Transverse colon (tissue), 4 donors: ENCODE results near the gene PSMB1. TPM values are rescaled to one million over a fixed set of nuclear protein-coding genes. Genes with fewer than 3 reads are reported as not detected.

ENCODE experiments used
- DNase-seq: peaks from one replicate; pipeline ENCODE4 v3.0.0-alpha.2; 2019
- H3K27ac ChIP-seq, 4 donors: fragments of 200-600 bp; sonication (generic); 2 replicates each; pipeline ENCODE4 v1.5.1; 2016 to 2018; ENCODE audit warnings: inconsistent platforms in 4 of 4
- H3K27me3 ChIP-seq: fragments of 200-600 bp; sonication (generic); 2 replicates; pipeline ENCODE4 v1.5.1; 2017; ENCODE audit warnings: inconsistent platforms
- H3K36me3 ChIP-seq, 4 donors: fragments of 200-600 bp; sonication (generic); 2 replicates each; pipeline ENCODE4 v1.5.1; 2017 to 2019; ENCODE audit warnings: inconsistent platforms in 4 of 4
- H3K4me1 ChIP-seq, 4 donors: fragments of 200-600 bp; sonication (generic); 2 replicates each; pipeline ENCODE4 v1.5.1; 2017 to 2020; ENCODE audit warnings: inconsistent platforms in 4 of 4
- H3K4me3 ChIP-seq, 4 donors: fragments of 200-600 bp; sonication (generic); 1 replicate in 1 of 4; 2 replicates in 3 of 4; pipeline versions ENCODE4 v1.5.1 to v1.6.1; 2017 to 2019; ENCODE audit warnings: inconsistent platforms in 4 of 4
- H3K9me3 ChIP-seq, 2 donors: fragments of 200-600 bp; sonication (generic); 2 replicates each; pipeline ENCODE4 v1.5.1; 2017 to 2019; ENCODE audit warnings: inconsistent platforms in 2 of 2
- EP300 ChIP-seq: sonication (generic); formaldehyde crosslinking; IDR thresholded peaks from one replicate; pipeline ENCODE4 v1.6.1; 2017; ENCODE audit warnings: antibody characterized with exemption, low read depth
- POLR2A ChIP-seq: fragments of 450-650 bp; IDR thresholded peaks from one replicate; pipeline ENCODE4 v1.6.1; 2016; ENCODE audit warnings: antibody characterized with exemption, mild to moderate bottlenecking, moderate library complexity
- POLR2AphosphoS5 ChIP-seq, 3 donors: sonication (generic); formaldehyde crosslinking; IDR thresholded peaks; one replicate each; pipeline ENCODE4 v1.6.1; 2016; ENCODE audit warnings: antibody characterized with exemption in 3 of 3
- WGBS, 2 donors: methylation state at CpG; one replicate each; pipeline ENCODE4 v1.1.5; 2018; ENCODE audit warnings: low coverage in 1 of 2; 5-methylcytosine and 5-hydroxymethylcytosine counted together
- in situ Hi-C, 4 donors: fragments of 200-750 bp; cut with MboI; loops; one replicate each; pipeline versions ENCODE4 v1.15.0 to v1.15.1; 2017; ENCODE audit warnings: low sequenced_read_pairs in 3 of 4, low pct_ligation_motif_present in 1 of 4, low pct_unique_long_range_greater_than_20kb in 1 of 4
- intact Hi-C: fragments of 100-400 bp; cut with DNase I; formaldehyde crosslinking; loops from one replicate; pipeline ENCODE4 v1.15.1; 2023; ENCODE audit warnings: low total_unique reads
- total RNA-seq, 4 donors: library from RNA; depleted of rRNA; stranded (reverse); fragments of >200 nt; gene quantifications; one replicate each; pipeline ENCODE4 v1.1.0, GENCODE V29; 2016
- TF ChIP-seq, protein P1 (sequence below), 5 experiments: fragments of 200-600 bp in 3 of 5; fragments of 450-650 bp in 2 of 5; sonication (generic) in 3 of 5; IDR thresholded peaks; 1 replicate in 2 of 5; 2 replicates in 3 of 5; pipeline ENCODE4 v1.5.1; 2016 to 2017; ENCODE audit warnings: antibody characterized with exemption in 5 of 5, inconsistent platforms in 3 of 5, mild to moderate bottlenecking in 2 of 5, moderate library complexity in 1 of 5

The PSMB1 gene
- total RNA-seq, 4 donors from 2014 or later, result 39.2 to 152 (median 83.4) TPM

GRCh38 chr6:170523256-170524171 is 29.6 kb downstream of the PSMB1 start:
- 62% methylated on average over 8 to 9 of the region's 9 CpGs for WGBS, 2 donors
- H3K4me1 ChIP-seq, result no peaks in the 10 kb centered on the region
- H3K27me3 ChIP-seq, result no peaks in the 10 kb centered on the region
- H3K4me3 ChIP-seq, result no peak overlapping the region
- in situ Hi-C loops, result loop anchor here in 2 of 4 donors (10.0 kb wide), 2 partner anchors 699 to 1629 kb away; no protein-coding TSS in a partner anchor
- DNase-seq, result no peak
- no peaks in the 10 kb centered on the region for H3K36me3 ChIP-seq
- H3K27ac ChIP-seq, result no peak overlapping the region
- no peaks in the 10 kb centered on the region for H3K9me3 ChIP-seq
- intact Hi-C loops, result loop anchor here (10.0 kb wide), 1 partner anchor 729 kb away; no protein-coding TSS in a partner anchor
- TF ChIP-seq, protein P1, sequence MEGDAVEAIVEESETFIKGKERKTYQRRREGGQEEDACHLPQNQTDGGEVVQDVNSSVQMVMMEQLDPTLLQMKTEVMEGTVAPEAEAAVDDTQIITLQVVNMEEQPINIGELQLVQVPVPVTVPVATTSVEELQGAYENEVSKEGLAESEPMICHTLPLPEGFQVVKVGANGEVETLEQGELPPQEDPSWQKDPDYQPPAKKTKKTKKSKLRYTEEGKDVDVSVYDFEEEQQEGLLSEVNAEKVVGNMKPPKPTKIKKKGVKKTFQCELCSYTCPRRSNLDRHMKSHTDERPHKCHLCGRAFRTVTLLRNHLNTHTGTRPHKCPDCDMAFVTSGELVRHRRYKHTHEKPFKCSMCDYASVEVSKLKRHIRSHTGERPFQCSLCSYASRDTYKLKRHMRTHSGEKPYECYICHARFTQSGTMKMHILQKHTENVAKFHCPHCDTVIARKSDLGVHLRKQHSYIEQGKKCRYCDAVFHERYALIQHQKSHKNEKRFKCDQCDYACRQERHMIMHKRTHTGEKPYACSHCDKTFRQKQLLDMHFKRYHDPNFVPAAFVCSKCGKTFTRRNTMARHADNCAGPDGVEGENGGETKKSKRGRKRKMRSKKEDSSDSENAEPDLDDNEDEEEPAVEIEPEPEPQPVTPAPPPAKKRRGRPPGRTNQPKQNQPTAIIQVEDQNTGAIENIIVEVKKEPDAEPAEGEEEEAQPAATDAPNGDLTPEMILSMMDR (IDR thresholded peaks at IDR 0.05), result no peak
- TF ChIP-seq EP300, result no peak
- TF ChIP-seq POLR2AphosphoS5 (IDR thresholded peaks at IDR 0.05), result no peak
- TF ChIP-seq POLR2A, result no peak

- intact Hi-C loops, result loop anchor here (10.0 kb wide), 1 partner anchor 728 kb away; no protein-coding TSS in a partner anchor
- in situ Hi-C loops, result loop anchor here in 2 of 4 donors (10.0 kb wide), 2 partner anchors 698 to 1628 kb away; no protein-coding TSS in a partner anchor
Observed at GRCh38 chr6:170522565-170523183, 30.4 kb downstream of the PSMB1 start.

DNA sequence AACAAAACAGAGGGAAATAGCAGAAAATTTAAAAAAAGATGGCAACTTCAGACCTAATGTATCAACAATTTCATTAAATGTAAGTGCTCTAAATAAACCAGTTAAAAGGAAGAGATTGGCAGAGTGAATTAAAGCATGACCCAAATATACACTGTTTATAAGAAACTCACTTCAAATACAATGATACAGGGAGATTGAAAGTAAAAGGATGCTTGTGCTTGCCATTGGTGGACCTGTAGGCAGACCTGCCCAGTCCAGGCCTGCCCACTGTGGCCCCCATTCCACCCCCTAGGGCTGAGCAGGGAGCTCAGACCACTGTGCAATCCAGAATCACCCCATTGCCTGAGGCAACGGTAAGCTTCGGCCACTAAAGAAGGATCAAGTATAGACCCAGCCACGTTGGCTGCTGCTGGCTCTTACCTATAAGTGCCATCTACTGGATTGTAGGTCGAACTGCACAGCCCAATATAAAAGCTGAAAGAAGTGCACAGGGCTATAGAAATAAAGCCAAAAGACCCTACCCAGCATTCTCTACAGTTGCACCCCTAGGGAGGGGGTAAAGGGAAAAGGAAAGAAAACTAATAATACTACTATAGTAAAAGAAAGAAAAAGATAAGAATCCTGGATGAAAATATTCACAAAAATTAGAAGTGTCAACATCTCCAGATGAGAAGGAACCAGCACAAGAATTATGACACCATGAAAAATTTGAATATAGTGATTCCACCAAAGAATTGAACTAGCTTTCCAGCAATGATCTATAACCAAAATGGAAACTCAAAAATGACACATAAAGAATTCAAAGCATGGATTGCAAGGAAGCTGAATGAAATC is 36.1 kb downstream of the PSMB1 start:
- in situ Hi-C loops, result loop anchor here in 2 of 4 donors (10.0 kb wide), 3 partner anchors 682 to 722 kb away; no protein-coding TSS in a partner anchor
- DNase-seq, result peak; percentile 41

More at GRCh38 chr6:170522565-170523183, 30.4 kb downstream of the PSMB1 start:
- TF ChIP-seq, protein P1 (IDR thresholded peaks at IDR 0.05), result no peak
- TF ChIP-seq POLR2AphosphoS5 (IDR thresholded peaks at IDR 0.05) (no peak), EP300 (no peak), POLR2A (no peak)
- 60 to 79% methylated on average over 3 to 10 of the region's 10 CpGs for WGBS, 2 donors
- Histone ChIP-seq H3K9me3 (no peaks in the 10 kb centered on the region), H3K27ac (no peak overlapping the region), H3K27me3 (peaks cover 6% of the 10 kb centered on the region), H3K4me1 (no peaks in the 10 kb centered on the region), H3K36me3 (no peaks in the 10 kb centered on the region), H3K4me3 (no peak overlapping the region)
- DNase-seq, result no peak

More for the DNA sequence above, 36.1 kb downstream of the PSMB1 start:
- peaks cover 0 to 3% (median 0%) of the 10 kb centered on the region in 4 donors for H3K4me1 ChIP-seq
- H3K4me3 ChIP-seq, result no peak overlapping the region
- intact Hi-C loops, result no loop called here
- no peak for TF ChIP-seq POLR2AphosphoS5 (IDR thresholded peaks at IDR 0.05)
- TF ChIP-seq, protein P1 (IDR thresholded peaks at IDR 0.05), result peak; percentile 67 to 78 (median 72)
- 0% methylated on average over 4 of the region's 4 CpGs; no CpG with 5 or more reads in 1 of the 2 donors for WGBS, 2 donors
- H3K9me3 ChIP-seq, result no peaks in the 10 kb centered on the region
- H3K27ac ChIP-seq, result no peak overlapping the region
- H3K36me3 ChIP-seq, result no peaks in the 10 kb centered on the region
- peaks cover 6% of the 10 kb centered on the region for H3K27me3 ChIP-seq
